Stimulated activated CD4-positive, alpha-beta T cell treated with anti-CD3 and anti-CD28 coated beads, Interleukin-2, amount 100 ng/mL, for 48 hours (primary cell): ENCODE data around the gene DLG5.

ENCODE experiments used
- DNase-seq, 2 donors: peaks; one replicate each; pipeline ENCODE4 v3.0.0-alpha.2; 2020

The DLG5 gene

GRCh38 chr10:77756319-77757232 is 170.0 kb downstream of the DLG5 start:
- peak in 1 of 2 donors; percentile 6 for DNase-seq

GRCh38 chr10:77746047-77746707 is 180.4 kb downstream of the DLG5 start:
- no peak for DNase-seq

- no peak for DNase-seq
Measured at GRCh38 chr10:77744245-77744644, 182.3 kb downstream of the DLG5 start.

GRCh38 chr10:77742172-77742571 is 184.4 kb downstream of the DLG5 start:
- no peak for DNase-seq

GRCh38 chr10:77741746-77742145 is 184.8 kb downstream of the DLG5 start:
- no peak for DNase-seq
